ENCODE measurements around the gene RILP.

The RILP gene

DNA sequence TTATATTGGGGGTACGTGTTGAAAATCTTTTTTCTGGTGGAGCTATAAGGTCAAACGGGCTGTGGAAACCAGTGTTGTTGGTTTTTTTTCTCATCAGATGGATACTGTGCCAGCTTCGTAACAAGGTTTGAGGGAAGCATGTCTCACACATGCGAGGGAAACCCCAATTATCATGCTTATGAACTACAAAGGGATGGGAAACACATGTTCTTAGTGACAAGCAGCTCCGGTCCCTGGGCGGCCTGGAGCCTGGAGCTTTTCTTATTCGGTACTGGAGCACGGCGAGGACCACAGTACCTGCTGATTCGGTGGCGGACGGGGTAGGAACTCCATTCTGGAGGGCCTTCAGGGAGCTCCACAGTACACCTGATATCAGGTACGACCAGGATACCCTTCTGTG lies 33.6 kb downstream of the RILP start:
- no peaks in the 10 kb centered on the region for H4K20me1 ChIP-seq (ENCODE audit: control insufficient read depth, insufficient read depth, low read depth, low read length)
- TF ChIP-seq, protein P1, sequence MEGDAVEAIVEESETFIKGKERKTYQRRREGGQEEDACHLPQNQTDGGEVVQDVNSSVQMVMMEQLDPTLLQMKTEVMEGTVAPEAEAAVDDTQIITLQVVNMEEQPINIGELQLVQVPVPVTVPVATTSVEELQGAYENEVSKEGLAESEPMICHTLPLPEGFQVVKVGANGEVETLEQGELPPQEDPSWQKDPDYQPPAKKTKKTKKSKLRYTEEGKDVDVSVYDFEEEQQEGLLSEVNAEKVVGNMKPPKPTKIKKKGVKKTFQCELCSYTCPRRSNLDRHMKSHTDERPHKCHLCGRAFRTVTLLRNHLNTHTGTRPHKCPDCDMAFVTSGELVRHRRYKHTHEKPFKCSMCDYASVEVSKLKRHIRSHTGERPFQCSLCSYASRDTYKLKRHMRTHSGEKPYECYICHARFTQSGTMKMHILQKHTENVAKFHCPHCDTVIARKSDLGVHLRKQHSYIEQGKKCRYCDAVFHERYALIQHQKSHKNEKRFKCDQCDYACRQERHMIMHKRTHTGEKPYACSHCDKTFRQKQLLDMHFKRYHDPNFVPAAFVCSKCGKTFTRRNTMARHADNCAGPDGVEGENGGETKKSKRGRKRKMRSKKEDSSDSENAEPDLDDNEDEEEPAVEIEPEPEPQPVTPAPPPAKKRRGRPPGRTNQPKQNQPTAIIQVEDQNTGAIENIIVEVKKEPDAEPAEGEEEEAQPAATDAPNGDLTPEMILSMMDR (IDR thresholded peaks at IDR 0.05; ENCODE audit: low read depth, low read length, poor library complexity, severe bottlenecking) = no peak
- TF ChIP-seq EZH2phosphoT487 (IDR thresholded peaks at IDR 0.05; ENCODE audit: borderline replicate concordance, low read length) = no peak
- no peaks in the 10 kb centered on the region for H3K4me1 ChIP-seq (ENCODE audit: control insufficient read depth, low read length)
- no peaks in the 10 kb centered on the region for H3K9me3 ChIP-seq (ENCODE audit: control insufficient read depth, insufficient read depth, low read length)
- no peak overlapping the region for H3K4me3 ChIP-seq (ENCODE audit: low read length)
- H3K27me3 ChIP-seq (ENCODE audit: control insufficient read depth, low read length) = no peaks in the 10 kb centered on the region
- H3K4me2 ChIP-seq (ENCODE audit: low read length) = no peak overlapping the region
- H3K27ac ChIP-seq (ENCODE audit: low read depth, low read length) = no peak overlapping the region
- H3K79me2 ChIP-seq (ENCODE audit: control insufficient read depth, low read length) = peaks cover 37% of the 10 kb centered on the region
- no peaks in the 10 kb centered on the region for H3K9me2 ChIP-seq (replicated peaks; ENCODE audit: control insufficient read depth, low read length)
- H3F3A ChIP-seq (ENCODE audit: control insufficient read depth, insufficient read depth) = no peaks in the 10 kb centered on the region
- H3K36me3 ChIP-seq (ENCODE audit: control insufficient read depth, low read length) = peaks cover 82% of the 10 kb centered on the region

DNA sequence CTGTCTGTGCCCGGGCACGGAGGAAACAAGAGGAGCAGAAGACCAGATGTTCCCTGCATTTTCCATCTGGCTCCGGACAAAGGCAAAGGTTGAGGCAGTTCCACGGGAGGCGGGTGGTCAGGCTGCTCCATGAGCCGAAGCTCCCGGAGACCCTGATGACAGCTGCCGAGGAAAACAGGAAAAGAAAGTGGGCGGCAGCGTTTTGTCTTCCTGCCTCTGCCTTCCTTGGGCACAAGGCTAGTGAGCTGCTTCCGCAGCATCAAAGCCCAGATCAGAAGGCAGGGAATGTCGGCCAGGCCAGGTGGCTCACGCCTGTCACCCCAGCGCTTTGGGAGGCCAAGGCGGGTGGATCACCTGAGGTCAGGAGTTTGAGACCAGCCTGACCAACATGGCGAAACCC lies 37.3 kb downstream of the RILP start:
- Histone ChIP-seq H3K4me1 (ENCODE audit: control insufficient read depth, low read length) (peaks cover 13% of the 10 kb centered on the region), H3K9me2 (replicated peaks; ENCODE audit: control insufficient read depth, low read length) (no peaks in the 10 kb centered on the region), H3K4me3 (ENCODE audit: low read length) (no peak overlapping the region), H3K27ac (ENCODE audit: low read depth, low read length) (no peak overlapping the region), H3K79me2 (ENCODE audit: control insufficient read depth, low read length) (peaks cover 2% of the 10 kb centered on the region; the same call in 1 of the 2 replicates), H3K9me3 (ENCODE audit: control insufficient read depth, insufficient read depth, low read length) (no peaks in the 10 kb centered on the region), H3K27me3 (ENCODE audit: control insufficient read depth, low read length) (no peaks in the 10 kb centered on the region), H4K20me1 (ENCODE audit: control insufficient read depth, insufficient read depth, low read depth, low read length) (no peaks in the 10 kb centered on the region), H3K4me2 (ENCODE audit: low read length) (no peak overlapping the region), H3K36me3 (ENCODE audit: control insufficient read depth, low read length) (peaks cover 82% of the 10 kb centered on the region), H3F3A (ENCODE audit: control insufficient read depth, insufficient read depth) (no peaks in the 10 kb centered on the region)
- TF ChIP-seq, protein P1 (IDR thresholded peaks at IDR 0.05; ENCODE audit: low read depth, low read length, poor library complexity, severe bottlenecking) = no peak
- no peak for TF ChIP-seq EZH2phosphoT487 (IDR thresholded peaks at IDR 0.05; ENCODE audit: borderline replicate concordance, low read length)

DNA sequence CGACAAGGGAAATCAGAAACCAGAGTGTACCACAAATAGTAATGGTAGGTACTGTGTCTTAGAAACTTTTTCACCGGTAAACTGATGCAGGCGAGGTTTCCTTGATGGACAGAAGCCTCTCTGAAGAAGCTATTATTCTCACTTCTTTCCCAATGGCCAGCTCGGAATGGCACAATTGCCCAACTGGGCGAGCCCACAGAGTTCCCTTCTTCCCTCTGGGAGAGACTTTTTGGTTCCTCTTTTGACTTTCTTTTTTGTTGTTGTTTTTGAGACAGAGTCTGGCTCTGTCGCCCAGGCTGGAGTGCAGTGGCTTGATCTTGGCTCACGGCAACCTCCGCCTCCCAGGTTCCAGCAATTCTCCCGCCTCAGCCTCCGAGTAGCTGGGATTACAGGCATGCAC lies 38.0 kb downstream of the RILP start:
- H3K9me3 ChIP-seq (ENCODE audit: control insufficient read depth, insufficient read depth, low read length) = no peaks in the 10 kb centered on the region
- H3K79me2 ChIP-seq (ENCODE audit: control insufficient read depth, low read length) = peaks cover 5% of the 10 kb centered on the region; the same call in 1 of the 2 replicates
- no peaks in the 10 kb centered on the region for H3K9me2 ChIP-seq (replicated peaks; ENCODE audit: control insufficient read depth, low read length)
- H3K4me2 ChIP-seq (ENCODE audit: low read length) = no peak overlapping the region
- H3F3A ChIP-seq (ENCODE audit: control insufficient read depth, insufficient read depth) = no peaks in the 10 kb centered on the region
- peaks cover 20% of the 10 kb centered on the region for H3K4me1 ChIP-seq (ENCODE audit: control insufficient read depth, low read length)
- no peak for TF ChIP-seq EZH2phosphoT487 (IDR thresholded peaks at IDR 0.05; ENCODE audit: borderline replicate concordance, low read length)
- TF ChIP-seq, protein P1 (IDR thresholded peaks at IDR 0.05; ENCODE audit: low read depth, low read length, poor library complexity, severe bottlenecking) = no peak
- peaks cover 84% of the 10 kb centered on the region for H3K36me3 ChIP-seq (ENCODE audit: control insufficient read depth, low read length)
- no peaks in the 10 kb centered on the region for H3K27me3 ChIP-seq (ENCODE audit: control insufficient read depth, low read length)
- H3K4me3 ChIP-seq (ENCODE audit: low read length) = no peak overlapping the region
- H4K20me1 ChIP-seq (ENCODE audit: control insufficient read depth, insufficient read depth, low read depth, low read length) = no peaks in the 10 kb centered on the region
- no peak overlapping the region for H3K27ac ChIP-seq (ENCODE audit: low read depth, low read length)
